BLaER1 (cell line): ENCODE data around the gene ANXA9.

ENCODE experiments used
- H3K27ac ChIP-seq: shearing (Covaris generic); formaldehyde crosslinking; 2 replicates; pipeline ENCODE4 v1.8.1; 2022
- H3K27me3 ChIP-seq: shearing (Covaris generic); formaldehyde crosslinking; 2 replicates; pipeline ENCODE4 v1.8.1; 2022
- H3K36me3 ChIP-seq: shearing (Covaris generic); formaldehyde crosslinking; 2 replicates; pipeline ENCODE4 v1.8.1; 2022
- H3K4me1 ChIP-seq: shearing (Covaris generic); formaldehyde crosslinking; 2 replicates; pipeline ENCODE4 v1.8.1; 2022
- H3K4me2 ChIP-seq: shearing (Covaris generic); formaldehyde crosslinking; 2 replicates; pipeline ENCODE4 v1.8.1; 2022
- H3K4me3 ChIP-seq: shearing (Covaris generic); formaldehyde crosslinking; 2 replicates; pipeline ENCODE4 v1.8.1; 2022
- H3K9ac ChIP-seq: shearing (Covaris generic); formaldehyde crosslinking; 2 replicates; pipeline ENCODE4 v1.8.1; 2022
- H3K9me3 ChIP-seq: shearing (Covaris generic); formaldehyde crosslinking; 2 replicates; pipeline ENCODE4 v1.8.1; 2022
- H4K20me1 ChIP-seq: shearing (Covaris generic); formaldehyde crosslinking; 2 replicates; pipeline ENCODE4 v1.8.1; 2022
- Cebpa-rat ChIP-seq: shearing (Covaris generic); IDR thresholded peaks from 2 replicates; pipeline ENCODE4 v1.8.1; 2022

ANXA9 gene

DNA sequence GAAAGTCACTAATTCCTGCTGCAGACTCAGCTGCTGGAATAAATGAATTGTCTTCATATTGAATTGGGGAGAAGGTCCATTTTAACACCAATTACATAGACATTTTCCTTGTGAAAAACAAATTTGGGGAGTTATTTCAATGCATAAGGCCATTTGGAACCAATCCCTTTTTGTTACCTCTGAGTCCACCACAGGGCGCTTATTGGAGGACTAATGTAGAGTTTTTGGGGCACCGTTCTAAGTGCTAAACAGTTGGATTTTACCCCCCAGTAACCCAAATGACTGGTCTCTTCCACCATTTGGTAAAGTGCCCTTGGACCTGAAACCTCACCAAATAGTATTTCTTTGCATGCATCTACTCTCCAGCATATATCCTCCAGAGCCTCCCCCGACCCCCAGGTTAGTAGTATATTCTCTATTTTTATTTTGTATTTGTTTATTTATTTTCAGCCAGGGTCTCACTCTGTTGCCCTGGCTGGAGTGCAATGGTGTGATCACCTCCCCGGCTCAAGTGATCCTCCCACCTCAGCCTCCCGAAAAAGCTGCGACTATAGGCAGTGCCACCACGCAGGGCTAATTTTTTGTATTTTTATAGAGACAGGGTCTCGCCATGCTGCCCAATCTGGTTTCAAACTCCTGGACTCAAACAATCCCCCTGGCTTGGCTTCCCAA is 27.7 kb downstream of the ANXA9 start:
- peak overlapping the region; percentile 84; the same call in 1 of the 2 replicates for H3K9ac ChIP-seq
- no peak for TF ChIP-seq Cebpa-rat
- no peaks in the 10 kb centered on the region for H4K20me1 ChIP-seq
- no peaks in the 10 kb centered on the region for H3K36me3 ChIP-seq
- peak overlapping the region; percentile 94 for H3K4me2 ChIP-seq
- H3K9me3 ChIP-seq, result no peaks in the 10 kb centered on the region
- peak overlapping the region; percentile 76 for H3K4me3 ChIP-seq
- no peaks in the 10 kb centered on the region for H3K27me3 ChIP-seq
- no peak overlapping the region for H3K27ac ChIP-seq
- peaks cover 85% of the 10 kb centered on the region for H3K4me1 ChIP-seq

DNA sequence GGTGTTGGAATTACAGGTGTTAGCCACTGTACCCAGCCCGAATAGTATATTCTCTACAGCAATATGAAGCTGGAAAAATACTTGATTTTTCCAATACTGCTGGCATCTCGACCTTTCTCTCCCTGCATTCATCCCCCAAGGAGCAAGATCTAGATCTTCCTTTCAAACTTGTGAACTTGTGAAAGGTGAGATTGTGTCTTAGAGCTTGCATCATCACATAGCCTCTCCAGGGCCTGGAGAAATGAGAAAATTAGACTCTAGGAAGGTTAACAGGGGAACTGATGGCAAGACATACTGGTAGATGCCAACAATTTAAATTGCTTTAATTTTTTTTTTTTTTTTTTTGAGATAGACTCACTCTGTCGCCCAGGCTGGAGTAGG is 28.2 kb downstream of the ANXA9 start:
- Histone ChIP-seq H4K20me1 (no peaks in the 10 kb centered on the region), H3K27ac (no peak overlapping the region), H3K4me1 (peaks cover 80% of the 10 kb centered on the region), H3K4me2 (peak overlapping the region; percentile 94), H3K36me3 (no peaks in the 10 kb centered on the region), H3K27me3 (no peaks in the 10 kb centered on the region), H3K9me3 (no peaks in the 10 kb centered on the region), H3K9ac (no peak overlapping the region), H3K4me3 (no peak overlapping the region)
- no peak for TF ChIP-seq Cebpa-rat

DNA sequence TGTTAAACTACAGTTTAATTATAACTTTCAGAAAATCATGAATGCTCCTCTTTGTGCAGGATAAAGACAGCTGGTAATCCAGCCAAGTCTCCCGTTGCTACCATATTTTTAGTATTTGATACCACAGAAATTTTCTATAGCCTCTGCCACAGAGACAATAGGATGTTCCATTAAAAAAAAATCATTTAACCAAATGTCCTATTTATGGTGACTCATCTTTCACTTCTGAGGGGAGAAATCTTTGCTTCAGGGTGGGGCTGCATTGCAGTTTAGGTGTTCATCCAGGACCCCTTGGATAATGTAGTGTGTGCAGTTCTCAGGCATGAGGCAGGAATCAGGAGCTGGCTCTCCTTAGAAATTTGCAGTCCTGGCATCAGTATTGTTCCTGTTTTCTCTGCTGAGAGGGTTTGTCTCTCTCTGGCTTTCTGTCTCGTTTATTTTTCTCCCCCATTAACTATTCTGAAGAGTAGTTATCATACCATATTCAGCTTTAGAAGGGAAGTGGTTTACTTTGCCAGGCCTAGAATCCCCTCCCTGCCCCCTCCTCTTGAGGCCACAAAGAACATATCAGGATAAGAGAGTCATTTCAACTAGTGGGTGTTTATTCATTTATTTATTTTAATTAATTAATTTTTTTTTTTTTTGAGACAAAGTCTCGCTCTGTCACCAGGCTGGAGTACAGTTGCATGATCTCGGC is 29.2 kb downstream of the ANXA9 start:
- TF ChIP-seq Cebpa-rat, result no peak
- Histone ChIP-seq H3K4me2 (peak overlapping the region; percentile 94), H3K9ac (no peak overlapping the region)

DNA sequence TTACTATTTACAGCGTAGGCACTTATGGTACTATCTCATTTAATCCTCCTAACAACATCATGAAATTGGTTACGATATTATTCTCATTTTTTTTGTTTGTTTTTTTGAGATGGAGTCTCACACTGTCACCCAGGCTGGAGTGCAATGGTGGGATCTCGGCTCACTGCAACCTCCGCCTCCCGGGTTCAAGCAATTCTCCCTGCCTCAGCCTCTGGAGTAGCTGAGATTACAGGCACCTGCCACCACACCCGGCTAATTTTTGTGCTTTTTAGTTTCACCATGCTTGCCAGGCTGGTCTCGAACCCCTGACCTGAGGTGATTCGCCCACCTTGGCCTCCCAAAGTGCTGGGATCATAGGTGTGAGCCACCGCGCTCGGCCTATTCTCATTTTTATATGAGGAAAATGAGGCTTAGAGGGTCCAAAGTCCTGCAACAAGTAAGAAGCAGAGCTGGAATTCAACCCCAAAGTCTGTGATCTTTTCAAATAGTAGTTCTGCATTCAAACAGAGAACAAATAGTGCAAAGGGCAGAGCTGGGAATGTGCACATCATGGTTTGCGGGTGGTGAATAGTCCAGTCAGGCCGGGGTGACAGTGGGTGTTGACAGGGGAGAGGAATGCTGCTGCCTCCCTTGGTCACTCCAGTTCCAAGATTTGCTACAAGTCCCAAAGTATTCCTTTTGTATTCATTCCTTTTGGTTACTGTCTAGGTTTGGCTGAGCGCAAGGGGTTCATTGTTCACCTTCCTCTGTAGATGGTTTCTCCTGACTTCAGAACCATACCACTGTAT is 30.8 kb downstream of the ANXA9 start:
- Histone ChIP-seq H3K9ac (peak overlapping the region; percentile 63; the same call in 1 of the 2 replicates), H3K9me3 (no peaks in the 10 kb centered on the region), H3K36me3 (peaks cover 19% of the 10 kb centered on the region), H3K27me3 (no peaks in the 10 kb centered on the region), H3K4me3 (no peak overlapping the region), H3K4me1 (peaks cover 62% of the 10 kb centered on the region), H3K4me2 (peak overlapping the region; percentile 94), H3K27ac (peak overlapping the region; percentile 67), H4K20me1 (no peaks in the 10 kb centered on the region)
- TF ChIP-seq Cebpa-rat, result no peak

More for the DNA sequence above, 29.2 kb downstream of the ANXA9 start:
- Histone ChIP-seq H3K27me3 (no peaks in the 10 kb centered on the region), H3K4me3 (no peak overlapping the region), H3K36me3 (0 out of 2 replicates have a peak, but pooled peaks cover 10% of the 10 kb centered on the region), H3K27ac (no peak overlapping the region), H3K9me3 (no peaks in the 10 kb centered on the region), H4K20me1 (no peaks in the 10 kb centered on the region), H3K4me1 (peaks cover 74% of the 10 kb centered on the region)

DNA sequence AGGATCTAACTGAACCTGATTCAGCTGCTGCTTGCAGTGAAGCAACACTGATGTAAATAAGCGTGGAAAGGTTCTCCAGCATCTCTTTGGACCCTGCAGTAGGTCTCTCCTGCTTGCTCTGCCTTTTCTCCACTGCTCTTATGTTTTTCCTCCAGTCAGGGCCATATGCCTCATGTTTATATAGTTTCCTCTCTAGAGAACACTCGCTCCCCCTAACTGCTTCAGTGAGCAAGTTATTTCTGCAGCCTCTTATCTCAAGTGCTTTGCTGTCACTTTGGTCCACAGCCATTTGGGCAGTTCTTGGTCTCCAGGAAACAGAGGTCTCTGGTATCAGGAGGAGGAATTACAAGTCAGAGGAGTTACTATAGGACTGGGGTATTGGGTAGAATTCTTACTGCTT is 31.4 kb downstream of the ANXA9 start:
- TF ChIP-seq Cebpa-rat, result no peak
- peaks cover 60% of the 10 kb centered on the region for H3K4me1 ChIP-seq
- peaks cover 25% of the 10 kb centered on the region for H3K36me3 ChIP-seq
- peak overlapping the region; percentile 94 for H3K4me2 ChIP-seq
- H4K20me1 ChIP-seq, result no peaks in the 10 kb centered on the region
- H3K9ac ChIP-seq, result peak overlapping the region; percentile 63; the same call in 1 of the 2 replicates
- no peaks in the 10 kb centered on the region for H3K9me3 ChIP-seq
- H3K27ac ChIP-seq, result peak overlapping the region; percentile 67
- H3K4me3 ChIP-seq, result no peak overlapping the region
- H3K27me3 ChIP-seq, result no peaks in the 10 kb centered on the region

DNA sequence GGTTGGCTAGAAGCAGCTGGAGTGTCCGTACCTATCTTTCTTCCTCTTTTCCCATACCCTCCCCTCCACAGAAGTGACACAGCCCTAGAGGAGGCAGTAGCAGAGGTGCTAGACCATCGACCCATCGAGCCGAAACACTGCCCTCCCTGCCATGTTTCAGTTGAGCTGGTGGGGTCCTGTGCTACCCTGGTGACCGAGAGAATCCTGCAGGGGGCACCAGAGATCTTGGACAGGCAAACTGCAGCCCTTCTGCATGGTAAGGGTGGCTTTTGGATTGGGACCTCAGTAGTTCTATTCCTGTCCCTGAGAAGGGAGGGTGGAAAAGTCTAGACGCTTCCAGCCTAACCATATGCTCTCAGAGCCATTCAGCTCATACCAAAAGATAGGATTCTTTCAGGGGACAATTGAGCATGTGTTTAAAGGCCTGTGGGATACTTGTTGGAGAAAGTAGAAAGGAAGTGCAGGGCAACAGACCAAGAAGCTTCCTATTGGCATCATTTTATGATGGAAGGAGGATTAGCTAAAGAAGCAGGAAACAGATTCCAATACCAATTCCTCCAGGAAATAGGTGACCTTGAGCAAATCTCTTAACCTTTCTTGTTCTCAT is 42.6 kb downstream of the ANXA9 start:
- Histone ChIP-seq H3K9me3 (no peaks in the 10 kb centered on the region), H3K4me3 (no peak overlapping the region), H4K20me1 (no peaks in the 10 kb centered on the region), H3K27ac (no peak overlapping the region), H3K4me2 (no peak overlapping the region), H3K27me3 (no peaks in the 10 kb centered on the region), H3K4me1 (no peaks in the 10 kb centered on the region), H3K9ac (no peak overlapping the region), H3K36me3 (peaks cover 89% of the 10 kb centered on the region)
- TF ChIP-seq Cebpa-rat, result no peak

DNA sequence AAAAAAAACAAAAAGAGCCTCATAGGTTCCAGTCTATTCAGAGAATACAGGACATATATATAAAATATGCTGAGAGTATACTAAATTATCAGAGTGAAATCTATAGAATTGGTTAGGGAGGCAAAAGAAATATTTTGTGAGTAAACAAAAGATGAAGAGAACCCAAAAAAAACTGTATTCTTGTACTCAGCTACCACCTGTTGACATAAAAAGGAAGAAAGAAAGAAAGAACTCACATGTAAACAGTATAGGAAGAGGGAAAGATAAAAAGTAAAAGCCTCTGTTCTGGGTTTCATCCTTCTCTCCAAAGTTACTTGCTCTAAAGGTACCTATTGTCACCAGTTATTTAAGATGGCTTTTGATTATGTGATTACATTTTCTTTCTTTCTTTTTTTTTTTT is 44.4 kb downstream of the ANXA9 start:
- H3K36me3 ChIP-seq, result peaks cover 96% of the 10 kb centered on the region
- H3K27ac ChIP-seq, result no peak overlapping the region
- H3K4me1 ChIP-seq, result no peaks in the 10 kb centered on the region
- H4K20me1 ChIP-seq, result no peaks in the 10 kb centered on the region
- no peak overlapping the region for H3K9ac ChIP-seq
- H3K4me2 ChIP-seq, result no peak overlapping the region
- H3K4me3 ChIP-seq, result no peak overlapping the region
- H3K9me3 ChIP-seq, result no peaks in the 10 kb centered on the region
- H3K27me3 ChIP-seq, result no peaks in the 10 kb centered on the region
- no peak for TF ChIP-seq Cebpa-rat

DNA sequence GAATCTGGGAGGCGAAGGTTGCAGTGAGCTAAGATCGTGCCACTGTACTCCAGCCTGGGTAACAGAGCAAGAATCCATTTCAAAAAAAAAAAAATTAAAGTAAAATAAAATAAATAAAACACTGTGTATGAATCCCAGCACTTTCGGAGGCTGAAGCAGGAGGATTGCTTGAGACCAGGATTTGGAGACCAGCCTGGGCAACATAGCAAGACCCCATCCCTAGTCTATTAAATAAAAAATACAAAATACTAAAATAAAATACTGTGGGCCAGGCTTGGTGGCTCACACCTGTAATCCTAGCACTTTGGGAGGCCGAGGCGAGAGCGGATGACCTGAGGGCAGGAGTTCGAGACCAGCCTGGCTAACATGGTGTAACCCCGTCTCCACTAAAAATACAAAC is 50.1 kb downstream of the ANXA9 start:
- no peaks in the 10 kb centered on the region for H3K9me3 ChIP-seq
- H3K27ac ChIP-seq, result no peak overlapping the region
- no peak overlapping the region for H3K4me2 ChIP-seq
- H3K9ac ChIP-seq, result no peak overlapping the region
- no peaks in the 10 kb centered on the region for H4K20me1 ChIP-seq
- peaks cover 94% of the 10 kb centered on the region for H3K36me3 ChIP-seq
- no peaks in the 10 kb centered on the region for H3K27me3 ChIP-seq
- H3K4me3 ChIP-seq, result no peak overlapping the region
- no peak for TF ChIP-seq Cebpa-rat
- H3K4me1 ChIP-seq, result no peaks in the 10 kb centered on the region

DNA sequence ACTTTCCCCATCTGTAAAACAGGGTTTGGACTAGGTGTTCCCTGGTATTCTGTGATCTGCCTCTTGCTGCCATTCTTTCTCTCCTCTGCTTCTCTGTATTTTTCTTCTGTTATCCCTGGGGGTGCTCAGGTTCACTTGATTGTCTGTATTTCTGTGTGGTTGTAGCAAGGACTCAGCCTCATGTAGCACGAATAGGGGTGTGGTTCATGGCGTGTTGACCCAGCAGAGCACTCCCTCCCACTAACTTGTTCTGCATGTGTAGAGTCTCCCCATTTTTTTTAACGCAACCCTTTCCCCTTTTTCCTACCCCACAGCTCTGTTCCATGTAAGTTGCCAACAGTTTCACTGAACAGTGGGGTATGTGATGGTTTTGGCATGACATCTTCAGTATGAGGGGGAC is 53.1 kb downstream of the ANXA9 start:
- no peak overlapping the region for H3K27ac ChIP-seq
- no peak overlapping the region for H3K4me2 ChIP-seq
- TF ChIP-seq Cebpa-rat, result no peak
- H3K4me1 ChIP-seq, result no peaks in the 10 kb centered on the region
- peaks cover 69% of the 10 kb centered on the region for H3K36me3 ChIP-seq
- no peaks in the 10 kb centered on the region for H4K20me1 ChIP-seq
- no peak overlapping the region for H3K9ac ChIP-seq
- H3K27me3 ChIP-seq, result no peaks in the 10 kb centered on the region
- no peak overlapping the region for H3K4me3 ChIP-seq
- no peaks in the 10 kb centered on the region for H3K9me3 ChIP-seq
